Measurements from ENCODE around the gene DDIT4L. TPM values are rescaled to one million over a fixed set of nuclear protein-coding genes. Genes with fewer than 3 reads are reported as not detected.
A peak's percentile ranks its signal among the peaks of the same experiment; 100 is the strongest.
"Not testable (repeated sequence)": the region's sequence is repeated elsewhere in the genome, so short reads cannot be mapped to it uniquely, and the experiment has no call there.

Gene DDIT4L, protein sequence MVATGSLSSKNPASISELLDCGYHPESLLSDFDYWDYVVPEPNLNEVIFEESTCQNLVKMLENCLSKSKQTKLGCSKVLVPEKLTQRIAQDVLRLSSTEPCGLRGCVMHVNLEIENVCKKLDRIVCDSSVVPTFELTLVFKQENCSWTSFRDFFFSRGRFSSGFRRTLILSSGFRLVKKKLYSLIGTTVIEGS
- total RNA-seq = 0.44 TPM

DNA sequence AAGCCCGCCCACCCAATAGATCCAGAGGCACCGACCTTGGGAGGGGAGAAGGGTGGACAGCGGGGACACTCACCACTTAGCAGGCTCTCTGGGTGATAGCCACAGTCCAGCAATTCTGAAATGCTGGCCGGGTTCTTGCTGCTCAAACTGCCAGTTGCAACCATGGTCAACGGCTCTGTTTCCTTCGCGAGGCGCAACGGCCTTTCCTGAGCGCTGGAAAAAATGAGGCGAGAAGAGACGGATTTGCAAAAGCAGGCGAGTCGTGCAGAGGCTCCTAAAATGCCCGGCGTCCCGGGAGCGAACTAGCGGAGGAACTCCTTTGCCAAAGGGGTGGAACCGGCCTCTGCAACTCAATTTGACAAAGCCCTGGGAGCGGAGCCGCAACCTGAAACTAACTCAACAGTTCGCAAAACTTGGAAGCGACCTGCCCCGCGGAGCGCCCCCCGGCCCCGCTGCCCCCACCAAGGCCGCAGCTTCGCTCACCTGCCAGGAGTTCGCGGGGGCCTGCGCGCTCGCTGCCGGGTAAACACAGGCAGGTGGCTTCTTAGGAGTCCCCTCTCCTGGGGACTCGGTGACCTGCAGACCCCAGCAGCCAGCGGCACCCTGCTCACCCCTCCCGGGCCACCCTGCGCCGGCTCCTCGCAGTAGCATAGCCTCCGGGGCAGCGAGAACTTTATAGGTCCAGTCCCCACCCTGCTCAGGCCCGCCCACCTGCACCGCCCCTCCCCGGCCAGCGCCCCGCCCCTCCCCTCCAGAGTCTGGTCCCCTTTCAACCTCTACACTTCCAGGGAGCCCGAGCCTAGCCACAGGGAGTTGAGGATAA is at the start of gene DDIT4L:
TSS of gene DDIT4L (minus strand) at position 649 of the 823 bp plus-strand sequence. CDS start at position 164, 485 bp downstream.
- DNase-seq (ENCODE audit: low spot score) = peak; percentile 49

DNA sequence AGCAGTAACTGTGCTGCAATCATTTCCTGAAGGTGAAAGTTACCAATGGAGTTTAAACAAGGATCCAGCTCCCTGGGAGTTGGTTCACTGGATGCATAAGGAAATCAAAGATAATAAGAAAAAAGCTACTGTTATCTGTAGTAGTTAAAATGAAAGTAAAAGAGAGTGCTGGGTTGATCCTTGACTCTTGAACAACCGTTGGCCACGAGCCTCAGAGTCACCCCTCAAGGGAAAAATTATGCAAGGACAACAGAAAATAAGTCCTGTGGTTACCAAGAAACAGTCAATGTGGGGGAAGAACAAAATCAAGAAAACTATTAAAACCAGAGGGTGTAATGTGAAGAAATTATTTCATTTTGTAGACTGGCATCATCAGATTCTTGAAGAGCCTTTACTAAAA is 49.7 kb upstream of the DDIT4L start:
- DNase-seq (ENCODE audit: low spot score) = no peak

DNA sequence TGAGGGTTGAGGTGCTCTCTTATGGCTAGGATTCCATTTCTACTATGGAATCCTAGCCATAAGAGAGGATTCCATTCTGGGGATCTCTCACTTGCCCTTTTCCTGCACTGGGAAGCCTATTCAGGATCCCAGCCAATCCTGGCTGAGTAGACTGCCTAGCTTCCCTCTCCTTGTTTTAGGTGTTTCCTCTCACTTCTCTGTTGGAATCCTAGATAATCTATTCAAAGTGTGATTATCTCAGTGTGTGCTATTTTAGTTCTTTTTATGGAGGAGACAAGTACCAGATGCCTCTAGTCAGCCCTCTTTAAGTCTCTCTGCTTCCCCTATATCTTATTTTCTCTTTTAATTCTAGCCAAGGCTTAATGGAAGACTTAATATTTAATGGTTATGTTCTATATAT is 34.5 kb upstream of the DDIT4L start:
- DNase-seq (ENCODE audit: low spot score) = no peak

DNA sequence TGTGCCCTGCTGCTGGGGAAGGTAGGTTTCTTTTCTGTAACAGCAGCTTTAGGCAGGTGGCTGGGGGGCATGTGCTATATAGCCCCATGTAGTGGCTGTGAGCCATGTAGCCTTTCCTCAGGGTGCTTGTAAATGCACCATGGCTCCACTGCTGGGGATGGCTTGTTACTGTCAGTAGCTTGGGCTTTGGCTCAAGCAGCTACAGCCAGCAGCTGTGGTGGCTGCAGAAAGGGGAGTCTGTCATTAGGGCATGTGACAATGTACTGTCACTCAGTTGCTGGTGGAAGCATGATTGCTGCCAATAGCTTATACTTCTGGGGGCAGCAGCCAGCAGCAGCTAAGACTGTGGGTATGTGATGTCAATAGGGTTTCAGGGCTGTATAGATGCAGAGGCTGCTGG is 33.9 kb upstream of the DDIT4L start:
- DNase-seq (ENCODE audit: low spot score) = no peak

DNA sequence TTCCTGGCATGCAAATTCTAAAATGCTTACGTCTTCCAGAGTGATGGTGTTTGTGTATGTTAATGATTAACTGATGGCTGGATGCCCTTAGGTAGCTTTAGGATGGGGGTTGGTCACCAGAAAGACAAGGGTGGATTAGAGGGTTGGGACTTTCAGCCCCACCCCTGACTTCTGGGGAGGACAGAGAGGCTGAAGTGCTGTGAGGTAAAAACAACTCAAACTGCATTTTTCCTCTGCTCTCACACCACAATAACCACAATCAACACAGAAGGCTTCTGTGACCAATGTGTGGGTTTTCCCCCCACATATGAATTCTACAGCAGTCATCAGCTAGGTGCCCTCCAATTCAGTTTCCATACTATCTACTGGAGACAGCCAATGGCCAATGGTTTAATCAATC is 18.7 kb upstream of the DDIT4L start:
- DNase-seq (ENCODE audit: low spot score) = no peak

DNA sequence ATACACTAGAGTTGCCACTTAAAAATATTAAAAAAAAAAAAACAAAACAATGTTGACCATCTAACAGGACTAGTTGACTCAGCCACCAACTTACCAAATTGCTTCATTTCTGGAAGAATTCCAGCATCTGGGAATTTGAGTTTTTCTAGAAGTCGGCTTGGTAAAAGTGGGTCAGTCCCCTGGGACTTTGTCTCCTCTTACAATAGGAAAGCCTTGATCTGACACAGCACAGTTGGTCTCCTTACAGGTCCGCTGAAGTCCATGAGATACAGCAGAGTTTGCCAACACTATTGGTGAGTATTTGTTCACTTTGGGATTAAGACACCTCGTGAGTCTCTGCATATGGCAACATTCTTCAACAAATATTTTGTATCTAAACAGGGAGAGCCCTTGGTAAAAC is 18.2 kb upstream of the DDIT4L start:
- DNase-seq (ENCODE audit: low spot score) = no peak

DNA sequence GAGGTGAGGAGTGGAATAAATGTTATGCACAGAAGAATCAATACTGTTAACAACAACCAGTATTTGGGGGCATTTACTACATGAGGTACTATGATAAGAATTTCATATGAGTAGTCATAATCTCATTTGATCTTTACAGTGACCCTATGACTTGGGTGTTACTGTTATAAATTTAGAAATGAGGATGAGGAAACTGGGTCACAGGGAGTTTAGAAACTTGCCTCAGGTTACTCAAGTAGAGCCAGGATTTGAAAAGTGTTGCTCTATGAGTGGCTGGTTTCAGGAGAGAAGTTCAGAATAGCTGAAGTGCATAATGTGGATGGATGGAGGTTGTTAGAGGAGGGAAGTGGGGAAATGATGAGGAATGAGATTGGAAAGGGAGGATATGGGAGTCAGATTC is 16.6 kb upstream of the DDIT4L start:
- no peak for DNase-seq (ENCODE audit: low spot score)

DNA sequence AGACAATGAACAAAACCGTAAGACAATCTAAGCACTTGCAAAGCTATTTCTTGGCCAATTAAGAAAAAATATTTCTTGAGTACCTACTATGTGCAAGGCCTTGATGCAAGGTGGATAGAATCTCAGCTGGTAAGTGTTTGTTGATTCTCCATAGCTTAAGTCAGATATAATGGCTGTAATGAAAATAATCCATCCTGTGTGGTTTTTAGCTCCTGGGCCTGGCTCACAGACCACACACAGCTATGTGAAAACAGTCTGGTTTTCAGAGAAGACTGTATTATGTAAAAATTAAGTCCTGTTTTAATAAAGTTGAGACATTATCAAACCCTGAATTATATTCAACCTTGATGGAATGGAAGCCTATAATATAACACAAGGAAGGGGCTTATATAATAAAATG is 7.8 kb upstream of the DDIT4L start:
- DNase-seq (ENCODE audit: low spot score) = no peak

DNA sequence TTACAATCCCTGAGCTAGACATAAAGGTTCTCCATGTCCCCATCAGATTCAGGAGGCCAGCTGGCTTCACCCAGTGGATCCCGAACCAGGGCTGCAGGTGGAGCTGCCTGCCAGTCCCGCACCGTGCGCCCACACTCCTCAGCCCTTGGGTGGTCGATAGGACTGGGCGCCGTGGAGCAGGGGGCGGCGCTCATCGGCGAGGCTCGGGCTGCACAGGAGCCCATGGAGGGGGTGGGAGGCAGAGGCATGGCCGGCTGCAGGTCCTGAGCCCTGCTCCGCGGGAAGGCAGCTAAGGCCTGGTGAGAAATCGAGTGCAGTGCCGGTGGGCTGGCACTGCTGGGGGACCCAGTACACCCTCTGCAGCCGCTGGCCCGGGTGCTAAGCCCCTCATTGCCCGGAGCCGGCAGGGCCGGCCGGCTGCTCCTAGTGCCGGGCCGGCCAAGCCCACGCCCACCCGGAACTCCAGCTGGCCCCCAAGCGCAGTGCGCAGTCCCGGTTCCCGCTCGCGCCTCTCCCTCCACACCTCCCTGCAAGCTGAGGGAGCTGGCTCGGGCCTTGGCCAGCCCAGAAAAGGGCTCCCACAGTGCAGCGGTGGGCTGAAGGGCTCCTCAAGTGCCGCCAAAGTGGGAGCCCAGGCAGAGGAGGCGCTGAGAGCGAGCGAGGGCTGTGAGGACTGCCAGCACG is 6.3 kb upstream of the DDIT4L start:
- not testable (repeated sequence) for DNase-seq (ENCODE audit: low spot score)

DNA sequence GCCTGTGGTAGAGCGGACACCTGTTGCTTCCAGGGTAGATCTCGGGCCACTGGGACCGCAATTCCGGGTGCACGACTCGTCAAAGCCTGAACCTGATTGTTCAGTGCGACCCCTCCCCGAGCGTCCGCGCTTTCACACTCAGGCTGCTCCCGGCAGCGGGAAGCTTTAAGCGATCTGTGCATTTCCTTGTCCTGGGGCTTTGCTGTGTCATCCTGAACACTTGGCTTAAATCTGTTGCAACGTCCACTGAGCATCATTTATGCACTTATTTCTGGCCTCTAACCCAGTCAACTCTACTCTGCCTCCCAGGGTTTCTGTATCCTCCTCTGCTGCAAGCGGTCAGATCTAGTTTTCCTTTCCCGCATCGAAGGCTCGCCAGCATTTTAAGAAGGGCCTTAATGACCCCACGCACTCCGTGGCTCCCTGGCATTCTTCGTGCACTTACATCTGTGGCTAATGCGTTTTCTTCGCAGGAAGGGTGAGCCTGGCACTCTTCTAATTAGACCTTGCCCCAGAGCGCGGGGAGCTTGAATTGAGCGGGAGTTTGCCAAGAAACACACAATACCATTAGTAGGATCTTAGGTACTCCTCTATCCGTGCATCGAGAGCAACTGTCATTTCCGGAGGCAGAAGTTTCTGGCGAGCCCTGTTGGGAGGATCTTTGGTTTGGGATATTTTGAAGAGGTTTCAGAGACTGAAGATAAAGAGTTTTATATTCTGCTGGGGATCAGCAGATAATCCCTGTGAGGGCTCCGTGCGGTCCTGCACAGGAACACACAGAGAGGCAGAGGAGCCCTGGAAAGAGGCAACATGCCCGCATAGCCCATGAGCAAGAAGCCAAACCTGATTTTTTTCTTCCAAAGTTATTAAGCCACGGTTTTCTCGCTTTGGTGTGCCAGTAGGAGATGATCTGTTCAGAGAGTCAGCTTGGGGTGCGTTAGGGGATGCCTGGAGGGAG is 654 bp upstream of the DDIT4L start:
- DNase-seq (ENCODE audit: low spot score) = no peak

DNA sequence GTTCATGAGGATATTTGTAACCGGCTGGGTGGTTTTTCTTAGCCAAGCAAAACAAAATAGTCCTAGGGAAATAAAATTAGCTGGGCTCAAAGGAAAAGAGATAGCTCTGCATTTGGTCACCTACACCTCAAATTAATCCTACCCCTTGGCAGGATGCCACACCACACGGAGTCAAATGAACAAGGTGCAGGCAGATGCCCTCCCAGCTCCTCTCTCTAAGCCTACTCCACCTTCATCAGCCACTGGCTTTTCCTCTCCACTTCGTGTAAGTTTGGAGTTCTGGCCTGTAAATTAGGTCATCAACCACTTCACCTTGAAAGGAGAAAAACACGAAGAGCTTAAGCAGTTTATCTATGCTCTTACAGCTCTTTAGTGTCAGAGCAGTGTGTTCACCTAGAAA is 1.4 kb downstream of the DDIT4L start:
- DNase-seq (ENCODE audit: low spot score) = no peak

DNA sequence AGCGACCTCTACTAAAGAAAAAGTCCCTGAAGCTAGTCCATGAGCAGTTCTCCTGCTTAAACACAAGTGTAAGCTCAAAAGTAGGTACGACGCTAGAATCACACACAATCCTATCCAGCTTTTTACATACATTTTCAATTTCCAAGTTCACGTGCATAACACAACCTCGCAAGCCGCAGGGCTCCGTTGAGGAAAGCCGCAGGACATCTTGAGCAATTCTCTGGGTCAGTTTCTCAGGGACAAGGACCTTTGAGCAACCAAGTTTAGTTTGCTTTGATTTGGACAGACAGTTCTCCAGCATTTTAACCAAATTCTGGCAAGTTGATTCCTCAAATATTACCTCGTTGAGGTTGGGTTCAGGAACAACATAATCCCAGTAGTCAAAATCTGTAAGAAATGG is 2.5 kb downstream of the DDIT4L start:
- DNase-seq (ENCODE audit: low spot score) = no peak

DNA sequence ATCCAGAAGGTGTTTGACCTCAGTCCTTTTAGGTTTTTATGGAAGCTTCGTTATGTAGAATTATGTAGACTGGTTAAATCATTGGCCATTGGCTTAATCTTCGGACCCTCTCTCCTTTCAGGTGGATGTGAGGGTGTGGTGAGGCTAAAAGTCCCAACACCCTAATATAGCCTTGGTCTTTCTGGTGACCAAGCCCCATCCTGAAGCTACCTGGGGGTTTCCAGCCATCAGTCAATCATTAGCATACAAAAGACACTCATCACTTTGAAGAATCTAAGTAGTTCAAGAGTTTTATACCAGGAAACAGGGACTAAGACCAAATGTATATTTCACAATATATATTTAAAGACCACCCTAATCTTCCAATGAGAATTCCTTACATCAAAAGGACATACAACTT is 5.5 kb downstream of the DDIT4L start:
- no peak for DNase-seq (ENCODE audit: low spot score)

DNA sequence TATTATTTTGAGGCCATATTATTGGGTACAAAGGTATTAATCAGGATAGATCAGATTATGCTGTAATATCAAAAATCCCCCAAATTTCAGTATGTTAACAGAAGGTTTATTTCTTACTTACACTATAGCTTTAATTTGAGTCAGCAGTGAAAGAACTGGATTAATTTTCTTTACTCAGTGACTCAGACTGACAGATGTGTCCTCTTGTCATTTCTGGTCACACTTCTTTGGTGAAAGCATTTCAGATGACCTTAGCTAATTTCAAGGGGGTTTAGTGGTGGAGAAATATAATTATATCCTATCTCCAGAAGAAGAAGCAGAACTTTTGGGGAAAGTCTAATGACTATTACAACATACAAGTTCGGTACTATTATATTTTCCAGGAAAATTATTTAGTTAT is 12.4 kb downstream of the DDIT4L start:
- no peak for DNase-seq (ENCODE audit: low spot score)

DNA sequence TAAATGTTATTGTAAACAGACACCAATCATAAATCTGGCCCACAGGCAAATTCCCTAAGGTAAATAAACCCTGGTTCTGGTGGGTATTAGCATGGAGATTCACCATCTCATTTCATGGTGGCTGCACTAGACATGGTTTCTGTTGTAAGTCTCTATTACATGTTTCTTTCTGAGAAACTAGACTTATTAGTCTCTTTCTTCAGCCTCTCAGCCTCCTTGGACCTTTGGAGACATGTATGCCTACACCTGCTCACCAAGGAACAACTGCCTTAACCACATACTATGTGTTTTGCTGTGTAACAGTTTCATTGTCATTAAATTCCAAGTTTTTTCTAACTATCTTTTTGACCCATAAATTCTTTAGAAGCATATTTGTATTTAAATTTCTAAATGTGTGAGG is 13.1 kb downstream of the DDIT4L start:
- DNase-seq (ENCODE audit: low spot score) = no peak

DNA sequence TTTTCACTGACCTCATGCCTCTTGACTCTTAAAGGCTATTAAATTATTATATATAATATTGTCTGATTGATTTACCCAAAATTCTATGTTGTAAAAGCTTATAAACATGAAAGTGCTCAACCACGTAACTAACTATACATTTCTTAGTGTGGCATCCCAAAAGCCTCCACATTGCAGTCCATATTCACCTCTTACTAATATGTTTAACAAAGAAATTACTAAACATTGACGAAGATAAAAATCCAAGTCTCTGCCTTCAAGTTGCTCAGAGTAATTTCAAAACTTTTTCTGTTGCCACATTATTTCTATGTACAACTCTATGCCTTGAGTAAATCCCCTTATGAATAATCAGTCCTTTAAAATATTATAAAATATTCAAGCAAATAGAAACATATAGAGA is 14.4 kb downstream of the DDIT4L start:
- no peak for DNase-seq (ENCODE audit: low spot score)

DNA sequence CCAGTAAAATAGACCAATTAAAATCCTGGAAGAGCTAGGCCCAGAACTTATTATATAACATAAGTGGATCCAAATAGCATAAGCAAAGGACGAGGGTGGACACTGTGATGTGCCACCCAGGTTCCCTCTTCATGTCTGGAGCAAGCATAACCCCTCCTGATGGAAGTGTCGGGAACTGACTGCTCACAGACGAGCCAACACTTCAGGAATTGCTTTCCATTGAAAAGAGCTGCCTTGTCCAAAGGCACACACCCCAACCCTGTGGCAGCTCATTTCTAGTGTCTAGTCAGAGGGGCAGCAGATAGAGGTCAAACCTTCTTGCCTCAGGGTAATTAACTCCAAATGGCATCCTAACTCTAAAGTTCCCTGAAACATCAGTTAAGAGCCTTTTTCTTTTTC is 15.3 kb downstream of the DDIT4L start:
- DNase-seq (ENCODE audit: low spot score) = no peak

DNA sequence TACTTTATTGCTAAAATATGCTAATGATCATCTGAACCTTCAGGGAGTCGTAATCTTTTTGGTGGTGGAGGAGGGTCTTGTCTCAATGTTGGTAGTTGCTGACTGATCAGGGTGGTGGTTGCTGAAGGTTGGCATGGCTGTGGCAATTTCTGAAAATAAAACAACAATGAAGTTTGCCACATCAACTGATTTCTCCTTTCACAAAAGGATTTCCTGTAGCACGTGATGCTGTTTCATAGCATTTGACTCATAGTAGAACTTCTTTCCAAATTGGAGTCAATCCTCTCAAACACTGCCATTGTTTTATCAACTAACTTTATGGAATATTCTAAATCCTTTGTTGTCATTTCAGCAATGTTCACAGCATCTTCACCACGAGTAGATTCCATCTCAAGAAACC is 19.3 kb downstream of the DDIT4L start:
- no peak for DNase-seq (ENCODE audit: low spot score)

DNA sequence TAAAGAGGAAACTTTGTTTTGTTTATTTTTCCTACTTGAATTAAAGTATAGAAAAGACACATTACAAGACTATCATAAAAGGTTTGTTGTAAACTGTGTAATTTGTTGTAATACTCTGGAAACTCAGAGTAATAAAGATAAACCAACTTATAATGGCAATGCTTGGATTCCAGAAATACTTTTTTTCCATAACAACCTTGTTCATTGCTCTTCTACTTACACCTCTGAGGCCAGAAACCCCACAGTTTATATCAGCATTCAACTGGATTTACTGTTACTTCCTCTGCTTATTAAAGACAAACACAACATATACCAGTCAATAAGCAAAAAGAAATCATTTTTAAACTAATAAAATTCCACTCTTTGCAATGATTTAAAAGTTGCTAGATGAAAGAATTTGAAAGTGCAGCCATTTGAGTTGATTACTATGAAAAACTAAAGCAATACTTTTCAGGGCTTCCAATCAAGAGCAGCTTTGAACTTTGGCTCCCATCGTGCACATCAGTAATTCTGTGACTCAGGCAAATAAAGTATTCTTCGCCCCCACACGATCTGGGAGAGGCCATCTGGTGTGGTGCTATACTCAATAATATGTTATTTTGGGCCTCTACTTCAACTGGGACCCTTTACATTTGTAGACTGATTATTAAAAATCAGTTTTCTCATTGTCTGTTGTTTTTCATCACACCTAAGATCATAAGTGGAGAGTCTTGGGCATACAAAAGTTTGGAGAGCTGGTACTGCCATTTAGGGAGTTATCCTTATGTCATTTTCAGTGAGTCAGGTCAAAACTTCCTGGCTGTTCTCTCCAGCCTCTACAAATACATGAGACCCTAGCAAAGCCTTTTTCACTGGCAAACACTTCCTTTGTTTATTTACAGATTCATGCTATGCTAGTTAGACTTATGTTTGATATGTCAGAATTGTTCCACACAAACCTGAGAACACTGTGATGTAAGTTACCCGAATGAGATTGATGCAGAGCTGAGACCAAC is 20.5 kb downstream of the DDIT4L start:
- DNase-seq (ENCODE audit: low spot score) = no peak

DNA sequence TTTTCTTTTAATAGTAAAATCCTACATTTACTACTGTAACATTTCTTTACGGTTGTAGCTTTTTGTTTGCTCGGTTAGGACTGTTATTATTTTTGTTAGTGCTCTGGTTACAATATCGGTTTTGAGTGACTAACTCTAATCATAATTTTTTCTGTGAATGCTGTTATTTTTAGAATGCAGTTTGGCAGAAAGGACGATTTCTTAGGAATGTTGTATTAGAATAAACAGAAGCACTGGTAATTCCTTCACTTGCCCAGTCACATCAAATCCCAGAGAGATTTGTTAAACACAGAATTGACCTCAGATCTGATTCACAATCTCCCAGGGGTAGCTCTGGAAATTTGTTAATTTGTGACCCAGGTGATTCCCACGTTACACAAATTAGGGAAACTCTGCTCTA is 21.7 kb downstream of the DDIT4L start:
- DNase-seq (ENCODE audit: low spot score) = no peak
